MM.1S (cell line): ENCODE data around the gene DNAH6.

Experiments
- DNase-seq: peaks from one replicate; pipeline ENCODE4 v3.0.0-alpha.2; 2015
- H2AFZ ChIP-seq: fragments of 300-600 bp; sonication (generic); 2 replicates; pipeline ENCODE4 v1.6.0; 2016; ENCODE audit warnings: antibody characterized with exemption, low read length
- H3F3A ChIP-seq: fragments of 300-600 bp; sonication (generic); 2 replicates; pipeline ENCODE4 v1.6.1; 2016; ENCODE audit warnings: mild to moderate bottlenecking, antibody characterized with exemption, low read length, moderate library complexity, mixed read lengths; ENCODE audit not compliant: insufficient read depth
- H3K27ac ChIP-seq: fragments of 300-600 bp; sonication (generic); 2 replicates; pipeline ENCODE4 v1.5.1; 2016; ENCODE audit warnings: mild to moderate bottlenecking, low read length
- H3K27me3 ChIP-seq: fragments of 300-600 bp; sonication (generic); replicated peaks from 2 replicates; pipeline ENCODE4 v1.6.0; 2016; ENCODE audit warnings: low read length; ENCODE audit not compliant: insufficient read depth
- H3K36me3 ChIP-seq: fragments of 300-600 bp; sonication (generic); replicated peaks from 2 replicates; pipeline ENCODE4 v1.6.1; 2016; ENCODE audit warnings: mild to moderate bottlenecking, low read length, mixed read lengths; ENCODE audit not compliant: insufficient read depth
- H3K4me1 ChIP-seq: fragments of 300-600 bp; sonication (generic); 2 replicates; pipeline ENCODE4 v1.6.1; 2016; ENCODE audit warnings: low read length, mixed read lengths
- H3K4me2 ChIP-seq: fragments of 300-600 bp; sonication (generic); 2 replicates; pipeline ENCODE4 v1.6.0; 2016; ENCODE audit warnings: low read depth, low read length
- H3K4me3 ChIP-seq: fragments of 300-600 bp; sonication (generic); 2 replicates; pipeline ENCODE4 v1.5.1; 2016; ENCODE audit warnings: low read length, mixed read lengths
- H3K79me2 ChIP-seq: fragments of 300-600 bp; sonication (generic); 2 replicates; pipeline ENCODE4 v1.6.1; 2016; ENCODE audit warnings: mixed run types, low read length, mixed read lengths
- H3K9ac ChIP-seq: fragments of 300-600 bp; sonication (generic); 2 replicates; pipeline ENCODE4 v1.6.1; 2016; ENCODE audit warnings: low read length, mixed read lengths
- H3K9me2 ChIP-seq: fragments of 300-600 bp; sonication (generic); replicated peaks from 2 replicates; pipeline ENCODE4 v1.6.1; 2016; ENCODE audit warnings: mild to moderate bottlenecking, low read length, mixed read lengths; ENCODE audit not compliant: insufficient read depth
- H3K9me3 ChIP-seq: fragments of 300-600 bp; sonication (generic); replicated peaks from 2 replicates; pipeline ENCODE4 v1.6.1; 2016; ENCODE audit warnings: mild to moderate bottlenecking, low read length, mixed read lengths; ENCODE audit not compliant: insufficient read depth
- H4K20me1 ChIP-seq: fragments of 300-600 bp; sonication (generic); 2 replicates; pipeline ENCODE4 v1.6.1; 2016; ENCODE audit warnings: mild to moderate bottlenecking, low read length, moderate library complexity, mixed read lengths; ENCODE audit not compliant: insufficient read depth
- CTCF ChIP-seq: fragments of 300-600 bp; sonication (generic); IDR thresholded peaks from 2 replicates; pipeline ENCODE4 v1.5.1; 2016; ENCODE audit warnings: antibody characterized with exemption, low read length, mixed read lengths
- EZH2 ChIP-seq: fragments of 300-600 bp; sonication (generic); optimal IDR thresholded peaks from 2 replicates; pipeline ENCODE3; 2017; ENCODE audit warnings: low read depth, mild to moderate bottlenecking, antibody characterized with exemption, low read length, mixed read lengths
- EZH2phosphoT487 ChIP-seq: fragments of 300-600 bp; sonication (generic); IDR thresholded peaks from 2 replicates; pipeline ENCODE4 v1.6.1; 2018; ENCODE audit warnings: antibody characterized with exemption, low read length

The DNAH6 gene

GRCh38 chr2:84674586-84674985, 158.3 kb downstream of the DNAH6 start:
- no peaks in the 10 kb centered on the region for H3K9me2 ChIP-seq
- H3K4me3 ChIP-seq = no peak overlapping the region
- no peak for DNase-seq
- no peak overlapping the region for H3K4me2 ChIP-seq
- no peaks in the 10 kb centered on the region for H3K36me3 ChIP-seq
- H3K27ac ChIP-seq = no peak overlapping the region
- TF ChIP-seq EZH2phosphoT487 = no peak
- no peak for TF ChIP-seq EZH2
- no peak for TF ChIP-seq CTCF
- no peaks in the 10 kb centered on the region for H4K20me1 ChIP-seq
- H3K4me1 ChIP-seq = no peaks in the 10 kb centered on the region
- no peaks in the 10 kb centered on the region for H3F3A ChIP-seq
- no peaks in the 10 kb centered on the region for H3K9me3 ChIP-seq
- no peaks in the 10 kb centered on the region for H3K27me3 ChIP-seq
- H2AFZ ChIP-seq = no peak overlapping the region
- no peaks in the 10 kb centered on the region for H3K79me2 ChIP-seq
- H3K9ac ChIP-seq = no peak overlapping the region

- Histone ChIP-seq H3K4me3 (no peak overlapping the region), H3K27me3 (no peaks in the 10 kb centered on the region), H3K79me2 (no peaks in the 10 kb centered on the region), H3K9me2 (no peaks in the 10 kb centered on the region), H3K4me2 (no peak overlapping the region), H3K9me3 (no peaks in the 10 kb centered on the region), H3K4me1 (no peaks in the 10 kb centered on the region), H3K27ac (no peak overlapping the region), H4K20me1 (no peaks in the 10 kb centered on the region), H3K9ac (no peak overlapping the region), H3K36me3 (no peaks in the 10 kb centered on the region), H3F3A (no peaks in the 10 kb centered on the region), H2AFZ (no peak overlapping the region)
- no peak for DNase-seq
- TF ChIP-seq EZH2phosphoT487 = no peak
- no peak for TF ChIP-seq EZH2
- TF ChIP-seq CTCF = no peak
Measured at GRCh38 chr2:84676295-84676694, 160.0 kb downstream of the DNAH6 start.

GRCh38 chr2:84678214-84678613, 161.9 kb downstream of the DNAH6 start:
- TF ChIP-seq EZH2 (no peak), CTCF (no peak), EZH2phosphoT487 (no peak)
- no peaks in the 10 kb centered on the region for H3K79me2 ChIP-seq

More at GRCh38 chr2:84678214-84678613, 161.9 kb downstream of the DNAH6 start:
- no peaks in the 10 kb centered on the region for H4K20me1 ChIP-seq
- H3K4me1 ChIP-seq = no peaks in the 10 kb centered on the region
- no peaks in the 10 kb centered on the region for H3F3A ChIP-seq
- H3K27ac ChIP-seq = no peak overlapping the region
- H3K4me3 ChIP-seq = no peak overlapping the region
- no peak overlapping the region for H3K9ac ChIP-seq
- no peak for DNase-seq
- H3K27me3 ChIP-seq = no peaks in the 10 kb centered on the region
- no peak overlapping the region for H3K4me2 ChIP-seq
- H3K9me2 ChIP-seq = no peaks in the 10 kb centered on the region
- H2AFZ ChIP-seq = no peak overlapping the region
- no peaks in the 10 kb centered on the region for H3K36me3 ChIP-seq
- H3K9me3 ChIP-seq = no peaks in the 10 kb centered on the region
